Vagina (tissue), 2 donors: ENCODE data around the gene FZD10. TPM values are rescaled to one million over a fixed set of nuclear protein-coding genes. Genes with fewer than 3 reads are reported as not detected.

Experiments
- DNase-seq, 2 donors: peaks; one replicate each; pipeline ENCODE4 v3.0.0-alpha.2; 2017; ENCODE audit errors: extremely low spot score in 2 of 2
- H3K27ac ChIP-seq: fragments of 200-600 bp; sonication (generic); one replicate; pipeline ENCODE4 v1.5.1; 2019
- H3K27me3 ChIP-seq: fragments of 200-600 bp; sonication (generic); one replicate; pipeline ENCODE4 v1.5.1; 2019
- H3K36me3 ChIP-seq, 2 donors: fragments of 200-600 bp; sonication (generic); one replicate each; pipeline ENCODE4 v1.5.1; 2017 to 2019
- H3K4me1 ChIP-seq: fragments of 200-600 bp; sonication (generic); one replicate; pipeline ENCODE4 v1.5.1; 2019
- H3K4me3 ChIP-seq, 2 donors: fragments of 200-600 bp; sonication (generic); 1 replicate in 1 of 2; 2 replicates in 1 of 2; pipeline ENCODE4 v1.5.1; 2016 to 2019
- H3K9me3 ChIP-seq: fragments of 200-600 bp; sonication (generic); one replicate; pipeline ENCODE4 v1.5.1; 2019
- CTCF ChIP-seq, 3 experiments: fragments of 450-650 bp in 2 of 3; fragments of 200-600 bp in 1 of 3; sonication (generic) in 1 of 3; IDR thresholded peaks; one replicate each; pipeline ENCODE4 v1.5.1; 2017 to 2019; ENCODE audit warnings: antibody characterized with exemption in 3 of 3, mild to moderate bottlenecking in 2 of 3, moderate library complexity in 2 of 3
- POLR2A ChIP-seq, 2 donors: fragments of 450-650 bp; IDR thresholded peaks; one replicate each; pipeline ENCODE4 v1.6.1; 2017; ENCODE audit warnings: antibody characterized with exemption in 2 of 2, mild to moderate bottlenecking in 2 of 2, moderate library complexity in 2 of 2
- POLR2AphosphoS5 ChIP-seq, 2 donors: sonication (generic); formaldehyde crosslinking; IDR thresholded peaks; one replicate each; pipeline ENCODE4 v1.9.0; 2017; ENCODE audit warnings: antibody characterized with exemption in 2 of 2, mild to moderate bottlenecking in 2 of 2, low read depth in 1 of 2; ENCODE audit not compliant: insufficient read depth in 1 of 2
- intact Hi-C: fragments of 100-400 bp; cut with DNase I; formaldehyde crosslinking; loops from one replicate; pipeline ENCODE4 v1.15.1; 2023
- total RNA-seq: library from RNA; depleted of rRNA; stranded (reverse); fragments of >200 nt; gene quantifications from one replicate; pipeline ENCODE4 v1.2.3, GENCODE V29; 2016

Gene FZD10
- total RNA-seq, 1 donor from 2014 or later, result 5.2 TPM

- Histone ChIP-seq H3K36me3 (no peaks in the 10 kb centered on the region), H3K4me1 (peaks cover 47% of the 10 kb centered on the region), H3K27me3 (no peaks in the 10 kb centered on the region), H3K9me3 (no peaks in the 10 kb centered on the region), H3K4me3 (no peak overlapping the region), H3K27ac (peak overlapping the region; percentile 75)
- intact Hi-C loops, result no loop called here
- no peak for DNase-seq
- TF ChIP-seq POLR2AphosphoS5 (IDR thresholded peaks at IDR 0.05; ENCODE audit: insufficient read depth in 1 of 2, low read depth in 1 of 2) (no peak), POLR2A (IDR thresholded peaks at IDR 0.05) (no peak), CTCF (IDR thresholded peaks at IDR 0.05) (no peak)
Observed at GRCh38 chr12:130127532-130127911, 34.7 kb upstream of the FZD10 start.

GRCh38 chr12:130127912-130128789 is 34.1 kb upstream of the FZD10 start:
- H3K27me3 ChIP-seq, result no peaks in the 10 kb centered on the region
- intact Hi-C loops, result no loop called here
- H3K4me1 ChIP-seq, result peaks cover 50% of the 10 kb centered on the region
- DNase-seq, result no peak
- H3K9me3 ChIP-seq, result no peaks in the 10 kb centered on the region
- peak overlapping the region; percentile 75 for H3K27ac ChIP-seq
- H3K4me3 ChIP-seq, result no peak overlapping the region
- no peaks in the 10 kb centered on the region for H3K36me3 ChIP-seq
- TF ChIP-seq POLR2AphosphoS5 (IDR thresholded peaks at IDR 0.05; ENCODE audit: insufficient read depth in 1 of 2, low read depth in 1 of 2) (peak; percentile 64 to 79), POLR2A (IDR thresholded peaks at IDR 0.05) (no peak)

- H3K36me3 ChIP-seq, result no peaks in the 10 kb centered on the region
- no peak overlapping the region for H3K4me3 ChIP-seq
- H3K27ac ChIP-seq, result peak overlapping the region; percentile 75
- TF ChIP-seq POLR2A (IDR thresholded peaks at IDR 0.05) (no peak), POLR2AphosphoS5 (IDR thresholded peaks at IDR 0.05; ENCODE audit: insufficient read depth in 1 of 2, low read depth in 1 of 2) (no peak), CTCF (IDR thresholded peaks at IDR 0.05) (no peak)
- intact Hi-C loops, result no loop called here
- H3K4me1 ChIP-seq, result peaks cover 57% of the 10 kb centered on the region
- H3K27me3 ChIP-seq, result no peaks in the 10 kb centered on the region
- no peak for DNase-seq
- no peaks in the 10 kb centered on the region for H3K9me3 ChIP-seq
Observed at GRCh38 chr12:130128790-130129735, 33.2 kb upstream of the FZD10 start.

GRCh38 chr12:130130346-130130745 is 31.9 kb upstream of the FZD10 start:
- TF ChIP-seq CTCF (IDR thresholded peaks at IDR 0.05) (no peak), POLR2A (IDR thresholded peaks at IDR 0.05) (no peak), POLR2AphosphoS5 (IDR thresholded peaks at IDR 0.05; ENCODE audit: insufficient read depth in 1 of 2, low read depth in 1 of 2) (no peak)
- DNase-seq, result no peak
- intact Hi-C loops, result no loop called here
- H3K27me3 ChIP-seq, result no peaks in the 10 kb centered on the region
- no peak overlapping the region for H3K27ac ChIP-seq
- peaks cover 59% of the 10 kb centered on the region for H3K4me1 ChIP-seq
- no peaks in the 10 kb centered on the region for H3K36me3 ChIP-seq
- no peak overlapping the region for H3K4me3 ChIP-seq
- no peaks in the 10 kb centered on the region for H3K9me3 ChIP-seq

- Histone ChIP-seq H3K9me3 (no peaks in the 10 kb centered on the region), H3K4me1 (peaks cover 54% of the 10 kb centered on the region), H3K27me3 (no peaks in the 10 kb centered on the region), H3K27ac (no peak overlapping the region), H3K4me3 (no peak overlapping the region), H3K36me3 (no peaks in the 10 kb centered on the region)
- DNase-seq, result no peak
- intact Hi-C loops, result no loop called here
- TF ChIP-seq POLR2A (IDR thresholded peaks at IDR 0.05) (no peak), POLR2AphosphoS5 (IDR thresholded peaks at IDR 0.05; ENCODE audit: insufficient read depth in 1 of 2, low read depth in 1 of 2) (no peak), CTCF (IDR thresholded peaks at IDR 0.05) (no peak)
Observed at GRCh38 chr12:130131025-130131424, 31.2 kb upstream of the FZD10 start.
